Kidney (tissue), 14 donors: ENCODE data around the gene RPRD2. TPM values are rescaled to one million over a fixed set of nuclear protein-coding genes. Genes with fewer than 3 reads are reported as not detected.

Experiments
- DNase-seq, 5 donors: peaks; one replicate each; pipeline ENCODE4 v3.0.0-alpha.2; 2013 to 2020
- FAIRE-seq: peaks from 2 replicates; lab custom pipeline; 2012; peaks lifted over from hg19 to GRCh38; lab: Jason Lieb, UNC
- H3K27ac ChIP-seq, 2 donors: one replicate each; pipeline ENCODE4 v1.7.0; 2013; ENCODE audit warnings: low read depth in 2 of 2, low read length in 2 of 2, inconsistent platforms in 1 of 2
- H3K27me3 ChIP-seq: one replicate; pipeline ENCODE4 v1.7.1; 2013; ENCODE audit warnings: low read length, inconsistent platforms; ENCODE audit not compliant: control insufficient read depth, insufficient read depth
- H3K36me3 ChIP-seq, 3 donors: one replicate each; pipeline versions ENCODE4 v1.7.0 to v1.7.1; 2013; ENCODE audit warnings: low read length in 3 of 3, control low read depth in 1 of 3, inconsistent platforms in 1 of 3; ENCODE audit not compliant: insufficient read depth in 3 of 3, control insufficient read depth in 2 of 3
- H3K4me1 ChIP-seq, 3 donors: one replicate each; pipeline versions ENCODE4 v1.7.0 to v1.7.1; 2013; ENCODE audit warnings: low read length in 3 of 3, inconsistent platforms in 1 of 3, low read depth in 1 of 3; ENCODE audit not compliant: control insufficient read depth in 2 of 3, insufficient read depth in 2 of 3
- H3K4me3 ChIP-seq, 3 donors: one replicate each; pipeline versions ENCODE4 v1.7.0 to v1.8.1; 2013; ENCODE audit warnings: low read length in 3 of 3, control low read depth in 1 of 3, inconsistent platforms in 1 of 3
- H3K9ac ChIP-seq, 3 donors: one replicate each; pipeline versions ENCODE4 v1.7.0 to v1.7.1; 2013; ENCODE audit warnings: low read length in 3 of 3, control low read depth in 1 of 3, inconsistent platforms in 1 of 3
- H3K9me3 ChIP-seq, 3 donors: one replicate each; pipeline versions ENCODE4 v1.7.0 to v1.7.1; 2013; ENCODE audit warnings: low read length in 3 of 3, control low read depth in 1 of 3, inconsistent platforms in 1 of 3; ENCODE audit not compliant: control insufficient read depth in 2 of 3, insufficient read depth in 1 of 3
- intact Hi-C: fragments of 100-400 bp; cut with DNase I; formaldehyde crosslinking; loops from one replicate; pipeline ENCODE4 v1.11.1; 2022
- polyA plus RNA-seq: library from polyadenylated mRNA; stranded (reverse); fragments of 350-450 nt; fragmentation: Illumina TruSeq; extraction: RNeasy Lipid Tissue Mini Kit (QIAGEN cat#74804); gene quantifications from one replicate; pipeline ENCODE4 v1.2.3, GENCODE V29; 2014; ENCODE audit warnings: low read depth, low replicate concordance; ENCODE audit not compliant: insufficient read depth
- total RNA-seq: library from RNA; stranded (reverse); fragmentation: NEBNext Ultra II Directional; extraction: Animal tissue kit (Norgen Biotek cat#: 25700); gene quantifications from one replicate; pipeline ENCODE4 v1.2.1, GENCODE V29; 2021
- TF ChIP-seq, protein P1 (sequence below): IDR thresholded peaks from 3 replicates; pipeline ENCODE4 v1.5.1; 2012; ENCODE audit warnings: mild to moderate bottlenecking, moderate library complexity, borderline replicate concordance; ENCODE audit not compliant: insufficient read depth; ENCODE audit errors: extremely low read depth
- donor health status: control.
- donor health status: control.
- donor health status: control.
- donor health status: control.
- donor health status: control.
- donor health status: DM: yes; HTN: yes; CAD: no.
- donor health status: Normal renal cell carcinoma (clear cell type).

Gene RPRD2
- total and polyA plus RNA-seq, 2 donors from 2014 or later, result 9.1 to 40.4 TPM

DNA sequence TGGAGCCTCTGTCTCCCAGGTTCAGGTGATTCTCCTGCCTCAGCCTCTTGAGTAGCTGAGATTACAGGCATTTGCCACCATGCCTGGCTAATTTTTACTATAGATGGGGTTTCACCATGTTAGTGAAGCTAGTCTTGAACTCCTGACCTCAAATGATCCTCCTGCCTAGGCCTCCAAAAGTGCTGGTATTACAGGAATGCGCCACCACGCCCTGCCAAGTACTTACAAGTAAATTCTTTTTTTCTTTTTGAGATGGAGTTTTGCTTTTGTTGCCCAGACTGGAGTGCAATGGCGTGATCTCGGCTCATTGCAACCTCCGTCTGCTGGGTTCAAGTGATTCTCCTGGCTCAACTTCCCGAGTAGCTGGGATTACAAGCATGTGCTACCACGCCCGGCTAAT lies 42.5 kb downstream of the RPRD2 start:
- Histone ChIP-seq H3K27ac (no peak overlapping the region), H3K9ac (no peak overlapping the region), H3K4me1 (peaks cover 0 to 26% (median 7%) of the 10 kb centered on the region in 3 donors), H3K27me3 (no peaks in the 10 kb centered on the region), H3K4me3 (no peak overlapping the region), H3K9me3 (no peaks in the 10 kb centered on the region), H3K36me3 (no peaks in the 10 kb centered on the region)
- FAIRE-seq (no peak), DNase-seq (no peak)
- TF ChIP-seq, protein P1, sequence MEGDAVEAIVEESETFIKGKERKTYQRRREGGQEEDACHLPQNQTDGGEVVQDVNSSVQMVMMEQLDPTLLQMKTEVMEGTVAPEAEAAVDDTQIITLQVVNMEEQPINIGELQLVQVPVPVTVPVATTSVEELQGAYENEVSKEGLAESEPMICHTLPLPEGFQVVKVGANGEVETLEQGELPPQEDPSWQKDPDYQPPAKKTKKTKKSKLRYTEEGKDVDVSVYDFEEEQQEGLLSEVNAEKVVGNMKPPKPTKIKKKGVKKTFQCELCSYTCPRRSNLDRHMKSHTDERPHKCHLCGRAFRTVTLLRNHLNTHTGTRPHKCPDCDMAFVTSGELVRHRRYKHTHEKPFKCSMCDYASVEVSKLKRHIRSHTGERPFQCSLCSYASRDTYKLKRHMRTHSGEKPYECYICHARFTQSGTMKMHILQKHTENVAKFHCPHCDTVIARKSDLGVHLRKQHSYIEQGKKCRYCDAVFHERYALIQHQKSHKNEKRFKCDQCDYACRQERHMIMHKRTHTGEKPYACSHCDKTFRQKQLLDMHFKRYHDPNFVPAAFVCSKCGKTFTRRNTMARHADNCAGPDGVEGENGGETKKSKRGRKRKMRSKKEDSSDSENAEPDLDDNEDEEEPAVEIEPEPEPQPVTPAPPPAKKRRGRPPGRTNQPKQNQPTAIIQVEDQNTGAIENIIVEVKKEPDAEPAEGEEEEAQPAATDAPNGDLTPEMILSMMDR, result no peak
- intact Hi-C loops, result no loop called here

DNA sequence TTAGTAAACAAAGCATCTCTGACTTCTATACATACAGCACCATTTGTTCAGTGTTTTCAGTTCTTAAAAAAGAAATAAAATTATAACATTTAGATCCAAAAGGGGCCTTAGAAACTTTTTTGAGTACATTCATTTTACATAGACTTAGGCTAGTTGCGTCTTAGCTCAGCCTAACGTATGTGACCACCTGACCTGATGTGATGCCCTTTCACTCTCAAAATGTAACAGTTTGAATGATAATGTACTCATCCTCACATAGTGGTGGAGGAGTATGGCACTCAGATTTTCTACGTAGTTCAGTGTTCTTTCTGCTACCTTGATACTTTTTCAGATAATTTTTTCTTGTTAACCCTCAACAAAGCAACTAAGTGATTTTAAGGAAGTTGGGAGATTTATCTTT lies 43.4 kb downstream of the RPRD2 start:
- peaks cover 0 to 26% (median 7%) of the 10 kb centered on the region in 3 donors for H3K4me1 ChIP-seq
- no peak for FAIRE-seq

DNA sequence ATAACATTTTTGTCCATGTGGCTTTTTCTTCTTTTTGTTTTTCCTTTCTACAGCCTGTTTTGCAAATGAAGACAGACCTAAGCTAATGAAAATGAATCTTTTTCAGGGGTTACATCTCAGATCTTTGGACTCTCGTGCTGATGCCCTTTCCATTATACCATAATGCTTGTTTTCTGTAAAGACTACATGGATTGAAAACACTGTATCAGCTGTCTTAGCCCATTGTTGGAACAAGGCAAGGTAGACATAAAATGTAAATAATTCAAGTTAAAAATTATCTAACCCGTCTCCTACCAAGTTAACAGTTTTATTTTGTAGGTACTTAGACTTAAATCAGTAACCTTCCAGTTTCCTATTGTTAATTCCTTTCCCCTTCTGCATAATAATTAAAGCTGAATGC lies 44.9 kb downstream of the RPRD2 start:
- no peaks in the 10 kb centered on the region for H3K27me3 ChIP-seq
- no peak overlapping the region for H3K9ac ChIP-seq
- no peak overlapping the region for H3K4me3 ChIP-seq
- intact Hi-C loops, result no loop called here
- FAIRE-seq (no peak), DNase-seq (peak in 1 of 5 donors; percentile 20)
- H3K4me1 ChIP-seq, result peaks cover 0 to 26% (median 7%) of the 10 kb centered on the region in 3 donors
- H3K9me3 ChIP-seq, result no peaks in the 10 kb centered on the region
- TF ChIP-seq, protein P1, result no peak
- no peak overlapping the region for H3K27ac ChIP-seq
- no peaks in the 10 kb centered on the region for H3K36me3 ChIP-seq

More for the DNA sequence above, 43.4 kb downstream of the RPRD2 start:
- Histone ChIP-seq H3K4me3 (no peak overlapping the region), H3K27ac (no peak overlapping the region), H3K36me3 (no peaks in the 10 kb centered on the region), H3K27me3 (no peaks in the 10 kb centered on the region), H3K9me3 (no peaks in the 10 kb centered on the region), H3K9ac (no peak overlapping the region)
- DNase-seq, result no peak
- intact Hi-C loops, result no loop called here
- TF ChIP-seq, protein P1, result no peak
